ENCODE data around the gene ZNF195.
"Not testable (repeated sequence)": the region's sequence is repeated elsewhere in the genome, so short reads cannot be mapped to it uniquely, and the experiment has no call there.

GRCh38 chr11:3398106-3398505 lies 19.2 kb upstream of the ZNF195 start:
- not testable (repeated sequence) for TF ChIP-seq REST (IDR thresholded peaks at IDR 0.05; ENCODE audit: insufficient replicate concordance, low read depth); POLR2AphosphoS5 (IDR thresholded peaks at IDR 0.05; ENCODE audit: low read depth); CTCF (IDR thresholded peaks at IDR 0.05; ENCODE audit: insufficient read depth, low read length); SPI1 (IDR thresholded peaks at IDR 0.05; ENCODE audit: borderline replicate concordance, low read depth); GABPA (IDR thresholded peaks at IDR 0.05; ENCODE audit: low read depth)

All from HL-60 (cell line).